H9 (cell line): ENCODE data around the gene CDH8. TPM values are rescaled to one million over a fixed set of nuclear protein-coding genes. Genes with fewer than 3 reads are reported as not detected.

Experiments
- DNase-seq: peaks from one replicate; pipeline ENCODE4 v3.0.0-alpha.2; 2017
- H2AFZ ChIP-seq: one replicate; pipeline ENCODE4 v1.6.1; 2013; ENCODE audit warnings: mild to moderate bottlenecking, low read length, control low read depth, moderate library complexity
- H2AK5ac ChIP-seq: 2 replicates; pipeline ENCODE4 v1.6.1; 2013; ENCODE audit warnings: low read length, control low read depth, mixed read lengths; ENCODE audit not compliant: insufficient read length
- H2BK120ac ChIP-seq: one replicate; pipeline ENCODE4 v1.6.1; 2013; ENCODE audit warnings: low read depth, mild to moderate bottlenecking, low read length, control low read depth, inconsistent platforms; ENCODE audit not compliant: poor library complexity, severe bottlenecking
- H2BK12ac ChIP-seq: 2 replicates; pipeline ENCODE4 v1.6.1; 2013; ENCODE audit warnings: low read length, control low read depth, mixed read lengths, low read depth; ENCODE audit not compliant: insufficient read length
- H2BK15ac ChIP-seq: 2 replicates; pipeline ENCODE4 v1.6.1; 2013; ENCODE audit warnings: low read depth, low read length, control low read depth
- H2BK20ac ChIP-seq: one replicate; pipeline ENCODE4 v1.6.1; 2013; ENCODE audit warnings: low read depth, mild to moderate bottlenecking, low read length, control low read depth, inconsistent platforms; ENCODE audit not compliant: poor library complexity, severe bottlenecking
- H2BK5ac ChIP-seq: 2 replicates; pipeline ENCODE4 v1.6.1; 2013; ENCODE audit warnings: low read length, control low read depth, mixed read lengths; ENCODE audit not compliant: insufficient read length
- H3K14ac ChIP-seq: 2 replicates; pipeline ENCODE4 v1.6.1; 2013; ENCODE audit warnings: low read length, control low read depth; ENCODE audit not compliant: insufficient read depth
- H3K18ac ChIP-seq: 2 replicates; pipeline ENCODE4 v1.6.1; 2013; ENCODE audit warnings: low read depth, mild to moderate bottlenecking, mixed read lengths, low read length, control low read depth; ENCODE audit not compliant: insufficient read length
- H3K23ac ChIP-seq: 2 replicates; pipeline ENCODE4 v1.6.1; 2013; ENCODE audit warnings: low read length, control low read depth, mixed read lengths, low read depth; ENCODE audit not compliant: insufficient read length
- H3K23me2 ChIP-seq: 2 replicates; pipeline ENCODE4 v1.6.1; 2013; ENCODE audit warnings: low read depth, mild to moderate bottlenecking, mixed read lengths, low read length, control low read depth; ENCODE audit not compliant: insufficient read length, poor library complexity, severe bottlenecking
- H3K27ac ChIP-seq: 2 replicates; pipeline ENCODE4 v1.5.1; 2013; ENCODE audit warnings: low read length, control low read depth, mixed read lengths, low read depth; ENCODE audit not compliant: insufficient read length
- H3K27me3 ChIP-seq: 2 replicates; pipeline ENCODE4 v1.6.1; 2013; ENCODE audit warnings: low read length, control low read depth, inconsistent platforms; ENCODE audit not compliant: insufficient read depth
- H3K4ac ChIP-seq: 2 replicates; pipeline ENCODE4 v1.6.1; 2013; ENCODE audit warnings: low read depth, mild to moderate bottlenecking, control low read depth, inconsistent platforms, low read length, moderate library complexity
- H3K4me1 ChIP-seq: 2 replicates; pipeline ENCODE4 v1.6.1; 2013; ENCODE audit warnings: low read length, control low read depth, inconsistent platforms; ENCODE audit not compliant: insufficient read depth
- H3K4me2 ChIP-seq: 2 replicates; pipeline ENCODE4 v1.6.1; 2013; ENCODE audit warnings: low read length, control low read depth, mixed read lengths; ENCODE audit not compliant: insufficient read length, insufficient read depth
- H3K56ac ChIP-seq: 2 replicates; pipeline ENCODE4 v1.6.1; 2013; ENCODE audit warnings: low read depth, mild to moderate bottlenecking, mixed read lengths, low read length, control low read depth; ENCODE audit not compliant: insufficient read length
- H3K79me1 ChIP-seq: 2 replicates; pipeline ENCODE4 v1.6.1; 2013; ENCODE audit warnings: low read depth, mild to moderate bottlenecking, moderate library complexity, low read length, control low read depth, inconsistent platforms; ENCODE audit not compliant: insufficient read depth, poor library complexity, severe bottlenecking
- H3K79me2 ChIP-seq: 2 replicates; pipeline ENCODE4 v1.6.1; 2013; ENCODE audit warnings: low read length, control low read depth, inconsistent platforms; ENCODE audit not compliant: insufficient read depth
- H3K9ac ChIP-seq: 2 replicates; pipeline ENCODE4 v1.6.1; 2013; ENCODE audit warnings: low read length, control low read depth, mixed read lengths; ENCODE audit not compliant: insufficient read length; ENCODE audit errors: extremely low read depth
- H3K9me3 ChIP-seq: one replicate; pipeline ENCODE4 v1.6.1; 2013; ENCODE audit warnings: low read depth, low read length, inconsistent platforms; ENCODE audit not compliant: control insufficient read depth
- H3T11ph ChIP-seq: one replicate; pipeline ENCODE4 v1.6.1; 2013; ENCODE audit warnings: mild to moderate bottlenecking, low read length, control low read depth, inconsistent platforms
- H4K20me1 ChIP-seq: one replicate; pipeline ENCODE4 v1.6.1; 2013; ENCODE audit not compliant: control insufficient read depth, insufficient read length, insufficient read depth
- H4K5ac ChIP-seq: 2 replicates; pipeline ENCODE4 v1.6.1; 2013; ENCODE audit warnings: low read depth, mild to moderate bottlenecking, mixed read lengths, low read length, control low read depth; ENCODE audit not compliant: insufficient read length
- H4K8ac ChIP-seq: replicated peaks from 2 replicates; pipeline ENCODE4 v1.6.1; 2013; ENCODE audit warnings: low read length, control low read depth, mixed read lengths, low read depth; ENCODE audit not compliant: insufficient read length
- H4K91ac ChIP-seq: 2 replicates; pipeline ENCODE4 v1.6.1; 2013; ENCODE audit warnings: low read depth, mild to moderate bottlenecking, moderate library complexity, mixed read lengths, low read length, control low read depth; ENCODE audit not compliant: insufficient read length
- H3K27ac Mint-ChIP-seq, 3 experiments: 2 replicates in 2 of 3; 3 replicates in 1 of 3; pipeline ENCODE4 v1.8.0; 2020 to 2021; ENCODE audit warnings: mixed read lengths in 3 of 3, mild to moderate bottlenecking in 1 of 3, moderate library complexity in 1 of 3
- H3K27me3 Mint-ChIP-seq: 2 replicates; pipeline ENCODE4 v1.8.0; 2021; ENCODE audit warnings: low read depth, mild to moderate bottlenecking, moderate library complexity, mixed read lengths
- H3K36me3 Mint-ChIP-seq, 3 experiments: 2 replicates in 2 of 3; 3 replicates in 1 of 3; pipeline ENCODE4 v1.8.0; 2020 to 2021; ENCODE audit warnings: low read depth in 3 of 3, mixed read lengths in 3 of 3; ENCODE audit not compliant: insufficient read depth in 1 of 3
- H3K4me1 Mint-ChIP-seq, 2 experiments: 2 replicates each; pipeline ENCODE4 v1.8.0; 2020; ENCODE audit warnings: mixed read lengths in 2 of 2
- H3K4me3 Mint-ChIP-seq, 2 experiments: 2 replicates in 1 of 2; 3 replicates in 1 of 2; pipeline ENCODE4 v1.8.0; 2020 to 2021; ENCODE audit warnings: mild to moderate bottlenecking in 2 of 2, mixed read lengths in 2 of 2, moderate library complexity in 1 of 2
- H3K9me3 Mint-ChIP-seq, 2 experiments: 2 replicates in 1 of 2; 3 replicates in 1 of 2; pipeline ENCODE4 v1.8.0; 2020; ENCODE audit warnings: mild to moderate bottlenecking in 2 of 2, mixed read lengths in 2 of 2, moderate library complexity in 1 of 2
- WGBS: extraction: QIAGEN DNeasy Blood & Tissue Kit; methylation state at CpG from one replicate; pipeline ENCODE4 v1.1.7; 2013; ENCODE audit warnings: missing lambda C conversion rate, low lambda C conversion rate, mixed read lengths; ENCODE audit not compliant: insufficient read length; ENCODE audit errors: extremely low coverage; 5-methylcytosine and 5-hydroxymethylcytosine counted together
- total RNA-seq: library from RNA; stranded (reverse); gene quantifications from 2 replicates; pipeline ENCODE4 v1.2.1, GENCODE V29; 2021
- TF ChIP-seq, protein P1 (sequence below): fragments of 200-600 bp; sonication (generic); conservative IDR thresholded peaks from 3 replicates; pipeline ENCODE4 v1.8.0; 2021; ENCODE audit warnings: antibody characterized with exemption, mild to moderate bottlenecking

Gene CDH8
- total RNA-seq, 1 experiment from 2014 or later = 12.0 TPM

DNA sequence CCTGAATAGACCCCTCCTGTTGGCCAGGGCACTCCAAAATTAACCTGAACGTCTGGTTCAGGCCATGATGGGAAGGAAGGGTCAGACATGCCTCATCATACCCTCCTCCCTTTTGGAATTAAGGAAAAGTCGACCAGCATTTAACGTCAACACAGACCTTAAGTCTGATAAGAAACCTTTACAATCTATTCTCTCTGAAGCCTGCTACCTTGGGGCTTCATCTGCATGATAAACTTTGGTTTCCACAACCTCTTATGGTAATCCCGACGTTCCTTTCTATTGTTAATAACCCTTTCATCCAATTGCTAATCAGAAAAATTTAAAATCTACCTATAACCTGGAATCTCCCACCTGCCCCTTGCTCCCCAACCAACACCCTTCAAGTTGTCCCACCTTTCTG lies 358.5 kb downstream of the CDH8 start:
- H3K36me3 Mint-ChIP-seq = peaks cover 3 to 21% (median 6%) of the 10 kb centered on the region in 3 experiments; a peak in 5 of 7 replicates
- peak overlapping the region; percentile 46 to 85 (median 59); a peak in 4 of 7 replicates for H3K27ac Mint-ChIP-seq
- H2AK5ac ChIP-seq = no peak overlapping the region
- H2BK5ac ChIP-seq = no peak overlapping the region
- H2AFZ ChIP-seq = no peak overlapping the region
- no peak overlapping the region for H3K18ac ChIP-seq
- peaks cover 8 to 11% of the 10 kb centered on the region in 2 experiments; a peak in 4 of 5 replicates for H3K9me3 Mint-ChIP-seq
- H2BK120ac ChIP-seq = no peak overlapping the region
- H3K79me1 ChIP-seq = no peaks in the 10 kb centered on the region
- H3K4me1 Mint-ChIP-seq = peaks cover 20 to 24% of the 10 kb centered on the region in 2 experiments
- H3K23me2 ChIP-seq = no peaks in the 10 kb centered on the region
- TF ChIP-seq, protein P1, sequence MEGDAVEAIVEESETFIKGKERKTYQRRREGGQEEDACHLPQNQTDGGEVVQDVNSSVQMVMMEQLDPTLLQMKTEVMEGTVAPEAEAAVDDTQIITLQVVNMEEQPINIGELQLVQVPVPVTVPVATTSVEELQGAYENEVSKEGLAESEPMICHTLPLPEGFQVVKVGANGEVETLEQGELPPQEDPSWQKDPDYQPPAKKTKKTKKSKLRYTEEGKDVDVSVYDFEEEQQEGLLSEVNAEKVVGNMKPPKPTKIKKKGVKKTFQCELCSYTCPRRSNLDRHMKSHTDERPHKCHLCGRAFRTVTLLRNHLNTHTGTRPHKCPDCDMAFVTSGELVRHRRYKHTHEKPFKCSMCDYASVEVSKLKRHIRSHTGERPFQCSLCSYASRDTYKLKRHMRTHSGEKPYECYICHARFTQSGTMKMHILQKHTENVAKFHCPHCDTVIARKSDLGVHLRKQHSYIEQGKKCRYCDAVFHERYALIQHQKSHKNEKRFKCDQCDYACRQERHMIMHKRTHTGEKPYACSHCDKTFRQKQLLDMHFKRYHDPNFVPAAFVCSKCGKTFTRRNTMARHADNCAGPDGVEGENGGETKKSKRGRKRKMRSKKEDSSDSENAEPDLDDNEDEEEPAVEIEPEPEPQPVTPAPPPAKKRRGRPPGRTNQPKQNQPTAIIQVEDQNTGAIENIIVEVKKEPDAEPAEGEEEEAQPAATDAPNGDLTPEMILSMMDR = no peak
- H3K27me3 ChIP-seq = no peaks in the 10 kb centered on the region
- H4K20me1 ChIP-seq = no peaks in the 10 kb centered on the region
- no peak overlapping the region for H3K4me2 ChIP-seq
- WGBS = no CpG with 5 or more reads among the region's 5 CpGs
- H3T11ph ChIP-seq = no peak overlapping the region
- DNase-seq = no peak
- H3K4me3 Mint-ChIP-seq = no peak overlapping the region
- no peak overlapping the region for H3K23ac ChIP-seq
- no peaks in the 10 kb centered on the region for H3K9me3 ChIP-seq
- H3K14ac ChIP-seq = no peak overlapping the region
- H3K4ac ChIP-seq = no peak overlapping the region
- H2BK12ac ChIP-seq = no peak overlapping the region
- no peak overlapping the region for H2BK15ac ChIP-seq
- no peak overlapping the region for H4K91ac ChIP-seq
- no peak overlapping the region for H3K27ac ChIP-seq
- H3K56ac ChIP-seq = no peak overlapping the region
- H4K5ac ChIP-seq = no peak overlapping the region
- H3K79me2 ChIP-seq = no peaks in the 10 kb centered on the region
- H3K9ac ChIP-seq = no peak overlapping the region
- H2BK20ac ChIP-seq = no peak overlapping the region
- no peak overlapping the region for H4K8ac ChIP-seq
- no peaks in the 10 kb centered on the region for H3K27me3 Mint-ChIP-seq
- H3K4me1 ChIP-seq = peaks cover 6% of the 10 kb centered on the region; the same call in 1 of the 2 replicates
